ENCODE measurements around the gene ADRA2C.

- no peak for TF ChIP-seq CTCF (IDR thresholded peaks at IDR 0.05)
- no peak for TF ChIP-seq POLR2A (IDR thresholded peaks at IDR 0.05)
Observed at GRCh38 chr4:3719836-3720235, 46.3 kb upstream of the ADRA2C start.
